AG04449 (cell line): Measurements from ENCODE around the gene MARS1.

Source experiments
- CTCF ChIA-PET: fragments of 350-600 bp; formaldehyde crosslinking; extraction: SDS; loops from one replicate; lab custom pipeline; 2021; ENCODE audit warnings: antibody characterized with exemption; lab: Yijun Ruan, JAX
- POLR2A ChIA-PET: fragments of 400-600, 350-600 bp; formaldehyde crosslinking; extraction: SDS; loops from one replicate; lab custom pipeline; 2020; ENCODE audit warnings: antibody characterized with exemption, inconsistent platforms; lab: Yijun Ruan, JAX
- DNase-seq: peaks from one replicate; pipeline ENCODE4 v3.0.0-alpha.2; 2010; ENCODE audit warnings: low read depth, low spot score
- H3K4me3 ChIP-seq: 2 replicates; pipeline ENCODE4 v1.5.1; 2011; ENCODE audit warnings: low read depth, mild to moderate bottlenecking, control low read depth, low read length
- TF ChIP-seq, protein P1 (sequence below): IDR thresholded peaks from one replicate; pipeline ENCODE4 v1.5.1; 2011; ENCODE audit warnings: mild to moderate bottlenecking, moderate library complexity, low read length, control low read depth, inconsistent platforms; ENCODE audit not compliant: insufficient read depth; ENCODE audit errors: missing control alignments

MARS1 gene

GRCh38 chr12:57456145-57456700 lies 31.6 kb upstream of the MARS1 start:
- DNase-seq = no peak
- TF ChIP-seq, protein P1, sequence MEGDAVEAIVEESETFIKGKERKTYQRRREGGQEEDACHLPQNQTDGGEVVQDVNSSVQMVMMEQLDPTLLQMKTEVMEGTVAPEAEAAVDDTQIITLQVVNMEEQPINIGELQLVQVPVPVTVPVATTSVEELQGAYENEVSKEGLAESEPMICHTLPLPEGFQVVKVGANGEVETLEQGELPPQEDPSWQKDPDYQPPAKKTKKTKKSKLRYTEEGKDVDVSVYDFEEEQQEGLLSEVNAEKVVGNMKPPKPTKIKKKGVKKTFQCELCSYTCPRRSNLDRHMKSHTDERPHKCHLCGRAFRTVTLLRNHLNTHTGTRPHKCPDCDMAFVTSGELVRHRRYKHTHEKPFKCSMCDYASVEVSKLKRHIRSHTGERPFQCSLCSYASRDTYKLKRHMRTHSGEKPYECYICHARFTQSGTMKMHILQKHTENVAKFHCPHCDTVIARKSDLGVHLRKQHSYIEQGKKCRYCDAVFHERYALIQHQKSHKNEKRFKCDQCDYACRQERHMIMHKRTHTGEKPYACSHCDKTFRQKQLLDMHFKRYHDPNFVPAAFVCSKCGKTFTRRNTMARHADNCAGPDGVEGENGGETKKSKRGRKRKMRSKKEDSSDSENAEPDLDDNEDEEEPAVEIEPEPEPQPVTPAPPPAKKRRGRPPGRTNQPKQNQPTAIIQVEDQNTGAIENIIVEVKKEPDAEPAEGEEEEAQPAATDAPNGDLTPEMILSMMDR = peak; percentile 76
- peak overlapping the region; percentile 46 for H3K4me3 ChIP-seq
- POLR2A ChIA-PET = no interaction called here
- CTCF ChIA-PET = interaction anchor here (0.6 to 19.6 kb wide), 21 partner anchors 8 to 585 kb away, joined by 3 to 880 read pairs (median 5); partner anchors contain the start of genes B4GALNT1, INHBC and STAC3

DNA sequence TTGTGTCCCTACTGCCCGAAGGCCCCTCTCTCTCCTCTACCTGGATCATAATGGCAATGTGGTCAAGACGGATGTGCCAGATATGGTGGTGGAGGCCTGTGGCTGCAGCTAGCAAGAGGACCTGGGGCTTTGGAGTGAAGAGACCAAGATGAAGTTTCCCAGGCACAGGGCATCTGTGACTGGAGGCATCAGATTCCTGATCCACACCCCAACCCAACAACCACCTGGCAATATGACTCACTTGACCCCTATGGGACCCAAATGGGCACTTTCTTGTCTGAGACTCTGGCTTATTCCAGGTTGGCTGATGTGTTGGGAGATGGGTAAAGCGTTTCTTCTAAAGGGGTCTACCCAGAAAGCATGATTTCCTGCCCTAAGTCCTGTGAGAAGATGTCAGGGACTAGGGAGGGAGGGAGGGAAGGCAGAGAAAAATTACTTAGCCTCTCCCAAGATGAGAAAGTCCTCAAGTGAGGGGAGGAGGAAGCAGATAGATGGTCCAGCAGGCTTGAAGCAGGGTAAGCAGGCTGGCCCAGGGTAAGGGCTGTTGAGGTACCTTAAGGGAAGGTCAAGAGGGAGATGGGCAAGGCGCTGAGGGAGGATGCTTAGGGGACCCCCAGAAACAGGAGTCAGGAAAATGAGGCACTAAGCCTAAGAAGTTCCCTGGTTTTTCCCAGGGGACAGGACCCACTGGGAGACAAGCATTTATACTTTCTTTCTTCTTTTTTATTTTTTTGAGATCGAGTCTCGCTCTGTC lies 31.0 kb upstream of the MARS1 start:
- TF ChIP-seq, protein P1 = no peak
- ChIA-PET CTCF (interaction anchor here (1.0 to 19.6 kb wide), 20 partner anchors 7 to 270 kb away, joined by 3 to 880 read pairs (median 11); partner anchors contain the start of genes ARHGAP9, INHBC, MARS1 and STAC3), POLR2A (interaction anchor here (0.7 kb wide), 1 partner anchor 346 kb away, joined by 3 read pairs; the partner anchor contains the start of gene STAT6)
- DNase-seq = no peak
- peak overlapping the region; percentile 46; the same call in 1 of the 2 replicates for H3K4me3 ChIP-seq

DNA sequence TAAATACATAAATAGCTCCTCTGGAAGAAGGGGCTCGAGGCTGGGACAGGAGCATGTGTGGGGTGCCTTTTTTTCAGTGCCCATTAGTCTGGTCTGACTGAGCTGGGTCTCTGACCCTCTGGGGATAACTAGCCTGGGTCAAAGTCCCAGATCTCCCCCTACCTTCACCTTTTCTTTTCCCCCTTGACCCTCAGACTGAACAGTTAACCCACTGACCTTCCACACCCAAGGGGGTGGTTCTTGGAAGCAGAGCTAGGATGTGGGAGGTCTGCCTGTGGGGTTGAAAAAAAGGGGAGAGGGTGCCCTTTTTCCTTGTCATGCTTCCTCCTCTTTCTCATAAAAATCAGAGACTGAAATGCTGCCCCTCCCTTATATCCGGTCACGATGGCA lies 29.2 kb upstream of the MARS1 start:
- DNase-seq = no peak
- H3K4me3 ChIP-seq = peak overlapping the region; percentile 53
- CTCF ChIA-PET = interaction anchor here (0.6 to 19.6 kb wide), 50 partner anchors 11 to 298 kb away, joined by 3 to 880 read pairs (median 5); partner anchors contain the start of genes ARHGAP9, B4GALNT1, INHBC and MARS1
- TF ChIP-seq, protein P1 = no peak
- POLR2A ChIA-PET = interaction anchor here (0.5 to 1.5 kb wide), 12 partner anchors 35 to 370 kb away, joined by 3 to 10 read pairs (median 4); partner anchors contain the start of genes DDIT3 and NAB2

GRCh38 chr12:57459055-57459749 lies 28.7 kb upstream of the MARS1 start:
- CTCF ChIA-PET = interaction anchor here (0.6 to 19.6 kb wide), 50 partner anchors 11 to 298 kb away, joined by 3 to 880 read pairs (median 5); partner anchors contain the start of genes ARHGAP9, B4GALNT1, INHBC and MARS1
- DNase-seq = peak; percentile 75
- POLR2A ChIA-PET = interaction anchor here (0.5 to 1.5 kb wide), 12 partner anchors 35 to 371 kb away, joined by 3 to 10 read pairs (median 4); partner anchors contain the start of genes DDIT3 and NAB2
- H3K4me3 ChIP-seq = peak overlapping the region; percentile 77
- TF ChIP-seq, protein P1 = peak; percentile 97

GRCh38 chr12:57459750-57460467 lies 28.0 kb upstream of the MARS1 start, which contains the start of gene GLI1:
GLI1 (plus strand) TSS chr12:57459785; CDS start chr12:57463692, 3,907 bp downstream.
- POLR2A ChIA-PET = interaction anchor here (1.2 to 1.4 kb wide), 2 partner anchors 57 to 71 kb away, joined by 3 to 10 read pairs; no protein-coding TSS in a partner anchor
- CTCF ChIA-PET = interaction anchor here (0.7 to 19.6 kb wide), 26 partner anchors 8 to 246 kb away, joined by 3 to 880 read pairs (median 5); partner anchors contain the start of genes ARHGAP9, B4GALNT1, MARS1 and SHMT2
- TF ChIP-seq, protein P1 = no peak
- DNase-seq = no peak
- H3K4me3 ChIP-seq = peak within 1 kb of the TSS; percentile 77
